OCI-LY7 (cell line): ENCODE data around the gene BRI3BP. TPM values are rescaled to one million over a fixed set of nuclear protein-coding genes. Genes with fewer than 3 reads are reported as not detected.

Source experiments
- BruUV-seq: library from RNA; stranded (reverse); fragments of 400-500 nt; replicated peaks from 2 replicates; lab custom pipeline; 2021; lab: Mats Ljungman, UMichigan
- CTCF ChIA-PET: fragments of 300-600 bp; sonication (Branson Sonifier 250); formaldehyde crosslinking; loops from one replicate; lab custom pipeline; 2022; ENCODE audit warnings: antibody characterized with exemption; ENCODE audit not compliant: unreplicated experiment; lab: Charles Lee
- POLR2A ChIA-PET: fragments of 300-600 bp; sonication (Branson Sonifier 250); formaldehyde crosslinking; loops from one replicate; lab custom pipeline; 2022; ENCODE audit warnings: antibody characterized with exemption; lab: Charles Lee
- DNase-seq: peaks from one replicate; pipeline ENCODE4 v3.0.0-alpha.2; 2015; ENCODE audit warnings: low spot score
- H2AFZ ChIP-seq: fragments of 200-600 bp; sonication (generic), shearing (Covaris generic); 2 replicates; pipeline ENCODE4 v1.6.1; 2014; ENCODE audit warnings: mild to moderate bottlenecking, antibody characterized with exemption, low read length, moderate library complexity
- H3K27ac ChIP-seq: fragments of 200-600 bp; sonication (generic); 2 replicates; pipeline ENCODE4 v1.5.1; 2014; ENCODE audit warnings: mixed run types, low read depth, mild to moderate bottlenecking, moderate library complexity, low read length, inconsistent platforms; ENCODE audit not compliant: poor library complexity, severe bottlenecking
- H3K36me3 ChIP-seq: fragments of 200-600 bp; sonication (generic); 2 replicates; pipeline ENCODE4 v1.6.1; 2014; ENCODE audit warnings: mild to moderate bottlenecking, antibody characterized with exemption, low read length, moderate library complexity, mixed read lengths; ENCODE audit not compliant: insufficient read depth
- H3K4me1 ChIP-seq: fragments of 200-600 bp; sonication (generic); 2 replicates; pipeline ENCODE4 v1.5.1; 2014; ENCODE audit warnings: mild to moderate bottlenecking, low read length; ENCODE audit not compliant: insufficient read depth, poor library complexity, severe bottlenecking
- H3K4me2 ChIP-seq: fragments of 200-600 bp; sonication (generic); 2 replicates; pipeline ENCODE4 v1.6.1; 2014; ENCODE audit warnings: mild to moderate bottlenecking, low read length
- H3K4me3 ChIP-seq: fragments of 200-600 bp; sonication (generic); 2 replicates; pipeline ENCODE4 v1.5.1; 2014; ENCODE audit warnings: mild to moderate bottlenecking, low read depth, low read length; ENCODE audit not compliant: poor library complexity, severe bottlenecking
- H3K79me2 ChIP-seq: fragments of 200-600 bp; sonication (generic); 2 replicates; pipeline ENCODE4 v1.6.1; 2016; ENCODE audit warnings: low read depth, mild to moderate bottlenecking, low read length, moderate library complexity, mixed read lengths; ENCODE audit not compliant: insufficient read depth
- H3K9me2 ChIP-seq: fragments of 200-600 bp; sonication (generic); 2 replicates; pipeline ENCODE4 v1.6.1; 2016; ENCODE audit warnings: mild to moderate bottlenecking, low read length, mixed read lengths; ENCODE audit not compliant: insufficient read depth
- H3K9me3 ChIP-seq: fragments of 200-600 bp; sonication (generic); 2 replicates; pipeline ENCODE4 v1.6.1; 2014; ENCODE audit warnings: mild to moderate bottlenecking, mixed run types, low read length, mixed read lengths
- H4K20me1 ChIP-seq: fragments of 200-600 bp; sonication (generic); 2 replicates; pipeline ENCODE4 v1.6.1; 2014; ENCODE audit warnings: mild to moderate bottlenecking, antibody characterized with exemption, low read length, moderate library complexity, mixed read lengths; ENCODE audit not compliant: insufficient read depth
- EZH2phosphoT487 ChIP-seq: fragments of 200-600 bp; sonication (generic); IDR thresholded peaks from 2 replicates; pipeline ENCODE4 v1.6.1; 2018; ENCODE audit warnings: low read depth, borderline replicate concordance, mild to moderate bottlenecking, mixed run types, antibody characterized with exemption, low read length, moderate library complexity, mixed read lengths
- intact Hi-C: fragments of 100-400 bp; cut with micrococcal nuclease; formaldehyde crosslinking; loops from one replicate; pipeline ENCODE4 v1.10.0; 2022; ENCODE audit not compliant: unreplicated experiment
- total RNA-seq, 2 experiments: library from RNA; depleted of rRNA in 1 of 2; stranded (reverse); fragments of >200 nt in 1 of 2; shearing (Covaris generic) in 1 of 2; gene quantifications; 2 replicates each; pipeline ENCODE4 v1.2.3, GENCODE V29; 2014 to 2022
- TF ChIP-seq, protein P1 (sequence below): fragments of 200-600 bp; sonication (generic); conservative IDR thresholded peaks from 2 replicates; pipeline ENCODE4 v1.5.1; 2014; ENCODE audit warnings: mild to moderate bottlenecking, antibody characterized with exemption, low read length, moderate library complexity, mixed read lengths

BRI3BP gene
- total RNA-seq, 2 experiments from 2014 or later, result 73.4 to 118 TPM

DNA sequence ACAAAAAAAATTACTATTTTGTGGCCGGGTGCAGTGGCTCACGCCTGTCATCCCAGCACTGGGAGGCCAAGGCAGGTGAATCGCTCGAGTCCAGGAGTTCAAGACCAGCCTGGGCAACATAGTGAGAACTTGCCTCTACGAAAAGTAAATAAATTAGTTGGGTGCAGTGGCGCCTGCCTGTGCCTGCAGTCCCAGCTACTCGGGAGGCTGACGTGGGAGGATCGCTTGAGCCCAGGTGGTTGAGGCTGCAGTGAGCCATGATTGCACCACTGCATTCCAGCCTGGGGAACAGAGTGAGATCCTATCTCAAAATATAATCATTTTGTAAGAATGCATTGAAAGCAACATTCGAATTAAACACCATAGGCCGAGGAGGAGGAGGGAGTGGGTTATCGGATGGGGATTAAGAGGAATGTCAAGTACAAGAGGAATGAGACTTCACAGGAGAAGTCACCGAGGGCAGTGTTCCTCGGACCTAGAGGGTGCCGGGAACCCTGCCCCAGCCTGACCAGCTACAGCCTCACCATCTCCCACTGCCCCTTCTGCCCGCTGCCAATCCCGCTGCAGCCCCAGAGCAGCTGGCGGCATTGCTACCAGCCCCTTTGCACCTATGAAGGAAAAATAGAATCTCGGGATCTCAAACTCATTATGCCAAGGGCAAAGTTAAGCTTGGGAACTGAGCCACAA is 39.2 kb downstream of the BRI3BP start:
- Histone ChIP-seq H3K4me2 (no peak overlapping the region), H3K79me2 (peaks cover 14% of the 10 kb centered on the region; the same call in 1 of the 2 replicates), H3K4me1 (no peaks in the 10 kb centered on the region), H3K9me3 (no peaks in the 10 kb centered on the region), H3K4me3 (no peak overlapping the region), H4K20me1 (no peaks in the 10 kb centered on the region), H3K27ac (no peak overlapping the region), H3K9me2 (no peaks in the 10 kb centered on the region), H3K36me3 (peaks cover 77% of the 10 kb centered on the region), H2AFZ (no peak overlapping the region)
- intact Hi-C loops, result no loop called here
- no peak for TF ChIP-seq EZH2phosphoT487
- TF ChIP-seq, protein P1, sequence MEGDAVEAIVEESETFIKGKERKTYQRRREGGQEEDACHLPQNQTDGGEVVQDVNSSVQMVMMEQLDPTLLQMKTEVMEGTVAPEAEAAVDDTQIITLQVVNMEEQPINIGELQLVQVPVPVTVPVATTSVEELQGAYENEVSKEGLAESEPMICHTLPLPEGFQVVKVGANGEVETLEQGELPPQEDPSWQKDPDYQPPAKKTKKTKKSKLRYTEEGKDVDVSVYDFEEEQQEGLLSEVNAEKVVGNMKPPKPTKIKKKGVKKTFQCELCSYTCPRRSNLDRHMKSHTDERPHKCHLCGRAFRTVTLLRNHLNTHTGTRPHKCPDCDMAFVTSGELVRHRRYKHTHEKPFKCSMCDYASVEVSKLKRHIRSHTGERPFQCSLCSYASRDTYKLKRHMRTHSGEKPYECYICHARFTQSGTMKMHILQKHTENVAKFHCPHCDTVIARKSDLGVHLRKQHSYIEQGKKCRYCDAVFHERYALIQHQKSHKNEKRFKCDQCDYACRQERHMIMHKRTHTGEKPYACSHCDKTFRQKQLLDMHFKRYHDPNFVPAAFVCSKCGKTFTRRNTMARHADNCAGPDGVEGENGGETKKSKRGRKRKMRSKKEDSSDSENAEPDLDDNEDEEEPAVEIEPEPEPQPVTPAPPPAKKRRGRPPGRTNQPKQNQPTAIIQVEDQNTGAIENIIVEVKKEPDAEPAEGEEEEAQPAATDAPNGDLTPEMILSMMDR, result no peak
- ChIA-PET POLR2A (no interaction called here), CTCF (no interaction called here)
- no TSS peak for BruUV-seq
- DNase-seq, result no peak

DNA sequence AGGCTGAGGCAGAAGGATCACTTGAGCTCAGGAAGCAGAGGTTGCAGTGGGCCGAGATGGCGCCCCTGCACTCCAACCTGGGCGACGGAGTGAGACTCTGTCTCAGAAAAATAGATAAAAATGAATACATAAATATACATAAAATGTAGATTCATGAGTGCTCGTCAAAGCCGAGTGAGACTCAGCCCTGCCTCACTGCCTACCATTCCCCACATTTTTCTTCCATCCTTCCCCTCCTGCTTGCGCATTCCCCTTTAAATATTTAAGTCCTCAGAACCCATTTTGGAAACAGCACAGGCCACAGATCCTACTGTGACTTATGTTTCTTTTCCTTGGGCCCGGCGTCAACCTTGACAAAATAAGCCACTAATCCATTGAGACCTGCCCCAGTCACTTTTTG is 39.8 kb downstream of the BRI3BP start:
- POLR2A ChIA-PET, result no interaction called here
- Histone ChIP-seq H3K4me2 (no peak overlapping the region), H3K4me1 (no peaks in the 10 kb centered on the region), H3K27ac (no peak overlapping the region), H3K36me3 (peaks cover 70% of the 10 kb centered on the region), H3K9me3 (no peaks in the 10 kb centered on the region), H3K4me3 (no peak overlapping the region), H3K9me2 (no peaks in the 10 kb centered on the region), H2AFZ (no peak overlapping the region), H3K79me2 (peaks cover 9% of the 10 kb centered on the region; the same call in 1 of the 2 replicates), H4K20me1 (no peaks in the 10 kb centered on the region)
- no TSS peak for BruUV-seq
- no peak for DNase-seq
- no peak for TF ChIP-seq EZH2phosphoT487
- TF ChIP-seq, protein P1, result no peak
- intact Hi-C loops, result no loop called here
- CTCF ChIA-PET, result no interaction called here

DNA sequence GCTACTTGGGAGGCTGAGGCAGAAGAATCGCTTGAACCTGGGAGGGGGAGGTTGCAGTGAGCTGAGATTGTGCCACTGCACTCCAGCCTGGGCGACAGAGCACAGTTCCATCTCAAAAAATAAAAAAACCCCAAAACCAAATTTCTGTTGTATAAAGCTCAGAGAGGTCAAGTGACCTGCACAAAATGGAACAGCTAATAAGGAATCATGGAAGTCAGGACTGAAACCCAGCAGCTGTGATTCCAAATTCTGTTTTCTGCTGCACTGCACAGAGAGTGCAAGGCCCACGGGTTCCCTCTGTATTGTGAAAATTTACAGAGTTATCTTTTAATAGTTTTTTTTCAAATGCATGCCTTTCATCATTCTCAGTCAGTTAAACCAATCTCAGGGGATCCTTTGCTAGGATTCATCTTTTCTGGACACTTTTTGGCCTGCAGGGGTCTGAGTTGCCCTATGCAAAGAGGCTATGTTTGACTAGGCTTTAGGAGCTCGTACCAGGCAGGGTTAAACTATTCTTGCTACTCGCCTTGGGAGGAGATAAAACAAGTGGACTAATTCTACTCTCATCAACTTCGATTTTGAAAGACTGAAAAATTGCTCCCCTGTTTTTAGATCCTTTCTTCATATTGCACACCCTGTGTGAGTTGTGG is 45.7 kb downstream of the BRI3BP start:
- TF ChIP-seq, protein P1, result 0 out of 2 replicates have a peak, but pooled peaks have one; percentile 41
- TF ChIP-seq EZH2phosphoT487, result no peak
- H3K36me3 ChIP-seq, result peaks cover 12% of the 10 kb centered on the region
- BruUV-seq, result no TSS peak

More for the DNA sequence above, 45.7 kb downstream of the BRI3BP start:
- intact Hi-C loops, result no loop called here
- no peak for DNase-seq
- Histone ChIP-seq H3K4me1 (no peaks in the 10 kb centered on the region), H4K20me1 (no peaks in the 10 kb centered on the region), H3K4me2 (no peak overlapping the region), H3K9me2 (no peaks in the 10 kb centered on the region), H3K4me3 (no peak overlapping the region), H3K79me2 (no peaks in the 10 kb centered on the region), H3K27ac (no peak overlapping the region), H3K9me3 (no peaks in the 10 kb centered on the region), H2AFZ (no peak overlapping the region)
- ChIA-PET POLR2A (no interaction called here), CTCF (no interaction called here)
